ENCODE data around the gene RGS10. TPM values are rescaled to one million over a fixed set of nuclear protein-coding genes. Genes with fewer than 3 reads are reported as not detected.
"Not testable (repeated sequence)": the region's sequence is repeated elsewhere in the genome, so short reads cannot be mapped to it uniquely, and the experiment has no call there.

The RGS10 gene, protein sequence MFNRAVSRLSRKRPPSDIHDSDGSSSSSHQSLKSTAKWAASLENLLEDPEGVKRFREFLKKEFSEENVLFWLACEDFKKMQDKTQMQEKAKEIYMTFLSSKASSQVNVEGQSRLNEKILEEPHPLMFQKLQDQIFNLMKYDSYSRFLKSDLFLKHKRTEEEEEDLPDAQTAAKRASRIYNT
- total RNA-seq = 100 to 1,000 TPM; 157 to 159 TPM

DNA sequence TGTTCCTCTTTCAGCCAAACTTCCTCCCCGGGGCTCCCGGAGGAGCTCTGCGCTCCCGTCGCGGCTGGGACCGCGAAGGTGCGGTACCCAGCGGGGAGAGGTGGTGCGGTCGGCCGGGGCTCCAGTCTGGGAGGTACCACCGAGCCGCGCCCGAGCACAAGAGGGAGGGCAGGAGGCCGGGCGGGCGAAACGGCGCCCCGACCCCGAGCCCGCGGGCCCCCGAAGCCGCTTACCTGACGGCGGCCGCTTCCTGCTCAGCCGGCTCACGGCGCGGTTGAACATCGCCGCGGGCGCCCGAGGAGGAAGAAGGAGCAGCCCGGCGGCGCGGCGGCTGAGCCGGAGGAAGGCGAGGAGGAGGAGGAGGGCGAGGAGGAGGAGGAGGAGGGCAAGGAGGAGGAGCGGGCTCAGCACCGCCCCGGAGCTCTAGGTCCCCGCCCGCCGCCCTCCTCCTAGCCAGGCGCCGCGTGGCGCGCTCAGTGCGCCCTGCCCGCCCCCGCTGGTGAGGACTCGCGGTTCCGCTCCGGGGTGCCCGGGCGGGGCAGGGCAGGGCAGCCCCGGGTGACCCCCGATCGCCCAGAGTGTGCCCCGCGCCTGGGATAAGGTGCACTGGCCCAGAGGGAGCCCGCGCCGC lies at the start of gene RGS10:
TSS of gene RGS10 (minus strand) at position 363 of the 631 bp plus-strand sequence. CDS start at position 282, 81 bp downstream.
- Mint-ChIP-seq H3K4me3 (peak within 1 kb of the TSS; percentile 89), H3K27me3 (peaks cover 9% of the 10 kb centered on the region), H3K36me3 (peaks cover 3% of the 10 kb centered on the region), H3K4me1 (peaks cover 37% of the 10 kb centered on the region), H3K27ac (peak within 1 kb of the TSS; percentile 98), H3K9me3 (no peaks in the 10 kb centered on the region)
- POLR2A ChIA-PET = interaction anchor here (0.6 to 8.2 kb wide), 33 partner anchors 9 to 438 kb away, joined by 3 to 95 read pairs (median 4); partner anchors contain the start of genes BAG3, DENND10, GRK5 and INPP5F
- DNase-seq (peak; percentile 89), ATAC-seq (ENCODE audit: low read depth) (peak; percentile 76)

DNA sequence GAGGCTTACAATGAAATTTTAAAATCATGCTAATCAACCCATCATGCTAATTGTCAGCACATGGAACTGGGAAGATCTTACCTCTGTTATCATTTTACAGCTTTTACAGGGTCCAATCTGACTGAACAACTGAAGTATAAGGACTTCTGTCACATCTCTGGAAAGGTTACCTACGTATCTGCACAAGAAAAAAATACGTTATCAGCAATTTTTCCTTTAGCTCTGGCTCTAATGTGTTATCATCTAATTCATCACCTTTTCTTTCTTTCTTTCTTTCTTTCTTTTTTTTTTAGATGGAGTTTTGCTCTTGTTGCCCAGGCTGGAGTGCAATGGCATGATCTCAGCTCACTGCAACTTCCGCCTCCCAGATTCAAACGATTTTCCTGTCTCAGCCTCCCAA lies 45.6 kb upstream of the RGS10 start:
- POLR2A ChIA-PET = no interaction called here
- ATAC-seq (ENCODE audit: low read depth) (no peak), DNase-seq (no peak)
- Mint-ChIP-seq H3K27me3 (no peaks in the 10 kb centered on the region), H3K4me3 (no peak overlapping the region), H3K36me3 (peaks cover 13% of the 10 kb centered on the region), H3K9me3 (no peaks in the 10 kb centered on the region), H3K27ac (no peak overlapping the region), H3K4me1 (peaks cover 26% of the 10 kb centered on the region)

DNA sequence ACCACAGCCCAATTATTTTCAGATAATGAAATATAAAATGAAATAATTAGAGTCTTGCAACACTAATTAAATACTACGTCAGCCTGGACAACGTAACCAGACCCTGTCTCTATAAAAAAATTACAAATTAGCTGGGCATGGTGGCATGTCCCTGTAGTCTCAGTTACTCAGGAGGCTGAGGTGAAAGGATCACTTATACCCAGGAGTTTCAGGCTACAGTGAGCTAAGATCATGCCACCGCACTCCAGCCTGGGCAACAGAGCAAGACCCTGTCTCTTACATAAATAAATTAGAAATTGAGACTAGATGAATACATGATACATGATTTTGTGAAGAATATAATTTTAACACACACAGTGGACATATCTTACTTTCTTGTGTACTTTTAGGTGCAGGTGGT lies 35.8 kb upstream of the RGS10 start:
- H3K36me3 Mint-ChIP-seq = peaks cover 44% of the 10 kb centered on the region
- H3K27ac Mint-ChIP-seq = no peak overlapping the region
- no peaks in the 10 kb centered on the region for H3K9me3 Mint-ChIP-seq
- peaks cover 21% of the 10 kb centered on the region for H3K4me1 Mint-ChIP-seq
- DNase-seq = no peak
- ATAC-seq (ENCODE audit: low read depth) = no peak
- POLR2A ChIA-PET = interaction anchor here (0.7 kb wide), 1 partner anchor 12 kb away, joined by 4 read pairs; no protein-coding TSS in a partner anchor
- H3K4me3 Mint-ChIP-seq = no peak overlapping the region
- no peaks in the 10 kb centered on the region for H3K27me3 Mint-ChIP-seq

DNA sequence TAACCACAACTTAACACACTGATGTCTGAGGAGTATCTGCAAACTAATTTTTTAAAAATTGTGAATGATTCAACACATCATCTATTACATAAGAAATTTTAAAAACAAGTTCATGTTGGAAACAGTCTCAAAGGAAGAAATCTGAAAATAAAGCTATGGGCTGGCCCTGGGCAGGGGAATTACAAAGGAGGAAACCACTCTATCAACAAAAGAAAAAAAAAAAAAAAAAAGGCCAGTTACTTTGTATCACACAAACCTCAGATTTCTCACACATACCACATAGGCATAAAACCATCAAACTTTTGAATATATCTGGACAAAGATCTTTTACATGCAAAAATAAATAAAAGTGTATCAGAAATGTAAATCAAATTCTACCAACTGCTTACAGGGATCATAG lies 33.5 kb upstream of the RGS10 start:
- POLR2A ChIA-PET = interaction anchor here (0.6 to 1.8 kb wide), 2 partner anchors 33 to 366 kb away, joined by 3 to 5 read pairs; partner anchors contain the start of gene RGS10
- peaks cover 41% of the 10 kb centered on the region for H3K36me3 Mint-ChIP-seq
- no peak for DNase-seq
- H3K4me3 Mint-ChIP-seq = no peak overlapping the region
- H3K4me1 Mint-ChIP-seq = peaks cover 16% of the 10 kb centered on the region
- H3K27ac Mint-ChIP-seq = peak overlapping the region; percentile 75
- H3K27me3 Mint-ChIP-seq = no peaks in the 10 kb centered on the region
- no peaks in the 10 kb centered on the region for H3K9me3 Mint-ChIP-seq
- peak; percentile 25 for ATAC-seq (ENCODE audit: low read depth)

DNA sequence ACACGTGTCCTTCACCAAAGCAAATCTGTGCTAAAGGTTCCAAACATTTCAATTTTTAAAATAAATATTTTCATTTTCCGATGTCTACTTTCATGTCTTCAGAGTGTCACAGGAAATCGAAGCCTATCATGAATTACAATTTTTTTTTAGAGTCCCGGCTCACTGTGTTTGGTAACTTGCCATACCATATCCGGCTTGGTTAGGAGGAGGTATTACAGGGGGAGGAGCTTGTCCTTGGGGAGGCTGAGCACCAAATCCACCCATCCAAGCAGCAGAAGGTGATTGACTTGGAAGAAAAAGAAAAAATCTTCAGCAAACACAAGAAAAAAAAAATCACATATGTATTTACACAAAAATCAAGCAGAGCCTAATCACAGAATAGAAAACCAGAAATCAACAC lies 33.0 kb upstream of the RGS10 start:
- POLR2A ChIA-PET = interaction anchor here (0.6 to 1.8 kb wide), 2 partner anchors 33 to 366 kb away, joined by 3 to 5 read pairs; partner anchors contain the start of gene RGS10
- Mint-ChIP-seq H3K27ac (peak overlapping the region; percentile 75), H3K27me3 (no peaks in the 10 kb centered on the region), H3K4me1 (peaks cover 16% of the 10 kb centered on the region), H3K4me3 (peak overlapping the region; percentile 72), H3K9me3 (no peaks in the 10 kb centered on the region), H3K36me3 (peaks cover 41% of the 10 kb centered on the region)
- ATAC-seq (ENCODE audit: low read depth) = peak; percentile 94
- DNase-seq = no peak

DNA sequence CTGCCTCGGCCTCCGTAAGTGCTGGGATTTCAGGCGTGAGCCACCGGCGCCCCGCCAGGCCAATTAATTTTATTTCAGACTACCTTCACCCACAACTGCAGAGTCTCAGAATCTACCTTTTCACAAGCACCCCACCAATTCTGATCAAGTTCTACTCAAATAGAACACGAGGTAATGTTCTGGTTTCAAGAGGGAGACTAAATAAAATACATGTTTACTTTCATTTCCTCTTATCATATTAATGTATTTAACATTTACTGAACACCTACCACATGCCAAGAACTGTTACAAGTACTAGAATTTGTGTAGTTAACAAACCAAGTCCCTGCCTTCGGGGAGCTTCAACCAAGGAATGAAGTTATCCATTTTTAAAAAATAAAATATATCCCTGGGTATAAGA lies 25.5 kb upstream of the RGS10 start:
- POLR2A ChIA-PET = no interaction called here
- Mint-ChIP-seq H3K4me1 (no peaks in the 10 kb centered on the region), H3K4me3 (no peak overlapping the region), H3K36me3 (peaks cover 3% of the 10 kb centered on the region), H3K9me3 (no peaks in the 10 kb centered on the region), H3K27me3 (no peaks in the 10 kb centered on the region), H3K27ac (no peak overlapping the region)
- DNase-seq = no peak
- no peak for ATAC-seq (ENCODE audit: low read depth)

DNA sequence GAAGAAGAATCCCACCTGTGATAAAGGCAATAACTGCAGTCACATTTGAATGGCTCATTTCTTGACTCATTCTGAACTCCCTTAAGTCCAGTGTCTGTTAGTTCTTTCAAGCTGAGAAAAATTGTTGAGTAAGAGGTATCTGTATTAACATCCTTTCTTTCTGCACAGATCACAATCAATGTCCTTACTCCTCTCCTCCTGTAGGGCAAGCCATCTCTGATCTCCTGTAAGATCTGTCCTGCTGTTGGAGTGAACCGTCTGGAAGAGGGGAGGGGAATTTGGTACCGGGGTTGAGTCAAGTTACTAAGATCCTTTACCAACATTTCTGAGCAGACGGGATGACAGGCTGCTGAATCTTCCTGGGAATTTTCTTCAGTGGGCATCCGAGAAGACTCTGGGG lies 19.6 kb upstream of the RGS10 start:
- H3K27me3 Mint-ChIP-seq = peaks cover 6% of the 10 kb centered on the region
- no peaks in the 10 kb centered on the region for H3K9me3 Mint-ChIP-seq
- H3K4me3 Mint-ChIP-seq = no peak overlapping the region
- ATAC-seq (ENCODE audit: low read depth) (no peak), DNase-seq (no peak)
- no peaks in the 10 kb centered on the region for H3K4me1 Mint-ChIP-seq
- POLR2A ChIA-PET = no interaction called here
- no peaks in the 10 kb centered on the region for H3K36me3 Mint-ChIP-seq
- H3K27ac Mint-ChIP-seq = no peak overlapping the region

DNA sequence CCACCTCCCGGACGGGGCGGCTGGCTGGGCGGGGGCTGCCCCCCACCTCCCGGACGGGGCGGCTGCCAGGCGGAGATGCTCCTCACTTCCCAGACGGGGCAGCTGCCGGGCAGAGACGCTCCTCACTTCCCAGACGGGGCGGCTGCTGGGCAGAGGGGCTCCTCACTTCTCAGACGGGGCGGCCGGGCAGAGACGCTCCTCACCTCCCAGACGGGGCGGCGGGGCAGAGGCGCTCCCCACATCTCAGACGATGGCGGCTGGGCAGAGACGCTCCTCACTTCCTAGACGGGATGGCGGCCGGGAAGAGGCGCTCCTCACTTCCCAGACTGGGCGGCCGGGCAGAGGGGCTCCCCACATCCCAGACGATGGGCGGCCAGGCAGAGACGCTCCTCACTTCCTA lies 17.0 kb upstream of the RGS10 start:
- POLR2A ChIA-PET; H3K4me1 Mint-ChIP-seq; H3K4me3 Mint-ChIP-seq; H3K36me3 Mint-ChIP-seq; H3K27ac Mint-ChIP-seq; ATAC-seq (ENCODE audit: low read depth); H3K9me3 Mint-ChIP-seq; H3K27me3 Mint-ChIP-seq; DNase-seq: not testable (repeated sequence)

DNA sequence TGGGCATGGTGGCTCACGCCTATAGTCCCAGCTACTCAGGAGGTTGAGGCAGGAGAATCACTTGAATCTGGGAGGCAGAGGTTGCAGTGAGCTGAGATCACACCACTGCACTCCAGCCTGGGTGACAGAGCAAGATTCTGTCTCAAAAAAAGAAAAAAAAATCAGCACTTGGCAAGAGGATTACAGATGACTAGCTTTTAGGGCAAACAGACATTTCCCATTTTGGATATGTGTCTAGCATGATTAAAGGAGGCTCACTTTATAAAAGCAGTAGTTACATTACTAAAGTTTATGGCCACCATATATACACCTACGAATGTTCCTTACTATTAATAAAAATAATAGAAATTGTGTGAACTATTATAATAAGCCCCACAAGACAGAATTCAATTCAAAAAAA lies 13.6 kb upstream of the RGS10 start:
- H3K27ac Mint-ChIP-seq; H3K36me3 Mint-ChIP-seq; DNase-seq; POLR2A ChIA-PET; H3K4me1 Mint-ChIP-seq; ATAC-seq (ENCODE audit: low read depth); H3K4me3 Mint-ChIP-seq; H3K9me3 Mint-ChIP-seq; H3K27me3 Mint-ChIP-seq: not testable (repeated sequence)

DNA sequence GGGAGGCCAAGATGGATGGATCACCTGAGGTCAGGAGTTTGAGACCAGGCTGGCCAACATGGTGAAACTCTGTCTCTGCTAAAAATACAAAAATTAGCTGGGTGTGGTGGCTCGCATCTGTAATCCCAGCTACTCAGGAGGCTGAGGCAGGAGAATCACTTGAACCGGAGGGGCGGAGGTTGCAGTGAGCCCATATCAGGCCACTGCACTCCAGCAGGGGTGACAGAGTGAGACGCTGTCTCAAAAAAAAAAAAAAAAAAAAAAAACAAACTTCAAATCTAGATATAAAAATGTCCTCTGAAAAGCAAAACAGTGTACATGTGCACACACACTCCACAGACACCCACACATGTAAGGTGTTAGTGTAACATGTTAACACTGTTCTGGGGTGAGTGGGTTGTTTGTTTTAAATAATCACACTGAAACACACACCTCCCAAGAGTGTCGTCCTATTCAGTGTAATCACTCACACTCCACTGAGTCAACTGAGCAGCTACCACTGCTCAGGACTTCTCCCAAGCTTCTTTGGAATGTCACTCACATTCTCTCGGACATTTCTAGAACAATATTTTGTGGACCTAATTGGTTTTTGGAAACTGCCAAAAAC lies 12.8 kb upstream of the RGS10 start:
- H3K27ac Mint-ChIP-seq = no peak overlapping the region
- H3K27me3 Mint-ChIP-seq = peaks cover 10% of the 10 kb centered on the region
- no peak overlapping the region for H3K4me3 Mint-ChIP-seq
- no peak for DNase-seq
- no peaks in the 10 kb centered on the region for H3K9me3 Mint-ChIP-seq
- POLR2A ChIA-PET = no interaction called here
- no peak for ATAC-seq (ENCODE audit: low read depth)
- H3K4me1 Mint-ChIP-seq = no peaks in the 10 kb centered on the region
- no peaks in the 10 kb centered on the region for H3K36me3 Mint-ChIP-seq

DNA sequence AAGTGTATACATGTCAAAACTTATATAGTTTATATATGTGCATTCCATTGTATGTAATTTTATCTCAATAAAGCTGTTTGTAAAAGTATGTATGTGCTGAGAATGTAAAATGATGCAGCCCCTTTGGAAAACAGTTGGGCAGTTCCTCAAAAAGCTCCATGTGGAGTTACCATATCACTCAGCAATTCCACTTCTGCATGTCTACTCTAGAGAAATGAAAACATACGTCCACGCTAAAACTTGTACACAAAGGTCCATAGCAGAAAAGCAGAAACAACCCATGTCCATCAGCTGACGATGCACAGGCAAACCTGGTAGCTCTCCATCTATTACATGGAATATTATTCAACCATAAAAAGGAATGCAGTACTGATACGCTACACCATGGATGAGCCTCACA lies 8.3 kb upstream of the RGS10 start:
- Mint-ChIP-seq H3K27me3 (peaks cover 32% of the 10 kb centered on the region), H3K9me3 (no peaks in the 10 kb centered on the region), H3K4me3 (no peak overlapping the region), H3K4me1 (no peaks in the 10 kb centered on the region), H3K36me3 (no peaks in the 10 kb centered on the region), H3K27ac (no peak overlapping the region)
- no peak for DNase-seq
- POLR2A ChIA-PET = no interaction called here
- ATAC-seq (ENCODE audit: low read depth) = no peak

DNA sequence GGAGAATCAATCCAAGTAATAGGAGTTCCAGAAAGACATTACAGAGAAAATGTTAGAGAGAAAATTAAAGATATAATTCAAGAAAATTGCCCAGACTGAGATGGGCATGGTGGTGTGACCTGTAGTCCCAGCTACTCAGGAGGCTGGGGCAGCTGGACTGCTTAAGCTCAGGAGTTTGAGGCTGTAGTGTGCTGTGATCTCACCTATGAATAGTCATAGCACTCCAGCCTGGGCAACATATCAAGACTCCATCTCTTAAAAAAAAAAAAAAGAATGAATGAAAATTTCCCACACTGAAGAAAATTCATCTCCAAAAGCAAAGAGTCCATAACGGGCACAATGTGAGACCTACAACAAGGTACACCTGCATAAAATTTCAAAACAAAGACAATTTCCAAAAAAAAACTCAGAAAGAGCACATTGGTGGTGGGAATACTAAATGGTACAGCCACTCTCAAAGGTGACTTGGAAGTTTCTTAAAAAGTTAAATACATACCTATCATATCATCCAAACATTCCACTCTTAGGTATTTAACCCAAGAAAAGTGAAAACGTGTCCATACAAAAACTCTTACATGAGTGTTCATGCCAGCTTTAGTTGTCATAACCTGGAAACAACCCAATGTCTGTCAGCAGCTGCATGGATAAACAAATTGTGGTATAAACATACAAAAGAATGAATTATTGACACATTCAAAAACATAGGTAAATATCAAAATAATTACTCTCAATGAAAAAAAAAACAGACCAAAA lies 6.9 kb upstream of the RGS10 start:
- H3K9me3 Mint-ChIP-seq = no peaks in the 10 kb centered on the region
- no peak for DNase-seq
- H3K27ac Mint-ChIP-seq = no peak overlapping the region
- POLR2A ChIA-PET = no interaction called here
- H3K4me3 Mint-ChIP-seq = no peak overlapping the region
- H3K27me3 Mint-ChIP-seq = peaks cover 35% of the 10 kb centered on the region
- H3K36me3 Mint-ChIP-seq = no peaks in the 10 kb centered on the region
- ATAC-seq (ENCODE audit: low read depth) = no peak
- peaks cover 3% of the 10 kb centered on the region for H3K4me1 Mint-ChIP-seq

DNA sequence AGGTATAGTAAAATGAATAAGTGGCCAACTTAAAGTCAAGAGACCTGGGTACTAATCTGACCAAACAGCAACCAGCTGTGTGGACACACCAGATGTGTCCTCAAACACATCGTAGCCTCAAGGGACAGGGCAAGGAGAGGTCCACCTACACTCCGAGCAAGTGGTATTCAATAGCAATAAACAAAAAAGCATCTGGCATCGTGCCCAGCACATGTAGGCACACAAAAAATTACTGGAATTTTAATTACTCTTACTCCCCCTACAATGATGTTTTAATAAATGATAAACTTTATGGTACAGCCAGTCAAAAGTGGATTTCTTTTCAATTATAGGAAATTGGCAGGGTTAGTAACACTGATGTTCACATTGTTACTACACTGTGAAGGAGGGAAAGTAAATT lies 3.5 kb upstream of the RGS10 start:
- DNase-seq (no peak), ATAC-seq (ENCODE audit: low read depth) (no peak)
- H3K36me3 Mint-ChIP-seq = no peaks in the 10 kb centered on the region
- H3K4me1 Mint-ChIP-seq = peaks cover 11% of the 10 kb centered on the region
- H3K9me3 Mint-ChIP-seq = no peaks in the 10 kb centered on the region
- no peak overlapping the region for H3K4me3 Mint-ChIP-seq
- POLR2A ChIA-PET = interaction anchor here (0.7 kb wide), 1 partner anchor 136 kb away, joined by 4 read pairs; no protein-coding TSS in a partner anchor
- H3K27ac Mint-ChIP-seq = no peak overlapping the region
- H3K27me3 Mint-ChIP-seq = peaks cover 28% of the 10 kb centered on the region

Measured in activated naive CD8-positive, alpha-beta T cell treated with anti-CD3 and anti-CD28 coated beads, Interleukin-2, amount 10 ng/mL, durations not matched to agents 7 days and 5 days (primary cell).